ENCODE results near the gene SETD1B. TPM values are rescaled to one million over a fixed set of nuclear protein-coding genes. Genes with fewer than 3 reads are reported as not detected.

SETD1B gene
- total RNA-seq, 2 donors from 2014 or later = 24.6 to 27.5 TPM

- intact Hi-C loops (cut with DNase I, micrococcal nuclease) = no loop called here
These were observed 738 bp upstream of the SETD1B start for GRCh38 chr12:121802843-121803698.

GRCh38 chr12:121804417-121805111 lies 755 bp downstream of the SETD1B start:
- ATAC-seq (no peak), DNase-seq (peak; percentile 56 to 63)
- intact Hi-C loops (cut with DNase I, micrococcal nuclease) = no loop called here

More at GRCh38 chr12:121802843-121803698, 738 bp upstream of the SETD1B start:
- peak; percentile 89 to 93 for DNase-seq
- peak; percentile 35 for ATAC-seq

- DNase-seq = peak in 1 of 2 donors; percentile 32
- ATAC-seq = no peak
- intact Hi-C loops (cut with DNase I, micrococcal nuclease) = no loop called here
These were observed 1.6 kb downstream of the SETD1B start for GRCh38 chr12:121805171-121806008.

GRCh38 chr12:121806009-121806545 lies 2.3 kb downstream of the SETD1B start:
- DNase-seq = no peak
- intact Hi-C loops (cut with DNase I, micrococcal nuclease) = no loop called here
- ATAC-seq = no peak

- ATAC-seq = peak; percentile 40
- peak in 1 of 2 donors; percentile 44 for DNase-seq
- intact Hi-C loops (cut with DNase I, micrococcal nuclease) = no loop called here
These were observed 3.0 kb downstream of the SETD1B start for GRCh38 chr12:121806546-121807423.

- DNase-seq (no peak), ATAC-seq (no peak)
These were observed 4.0 kb downstream of the SETD1B start for GRCh38 chr12:121807642-121808347.

GRCh38 chr12:121808623-121809022 lies 4.8 kb downstream of the SETD1B start:
- intact Hi-C loops (cut with DNase I, micrococcal nuclease) = no loop called here
- DNase-seq (no peak), ATAC-seq (no peak)

More at GRCh38 chr12:121807642-121808347, 4.0 kb downstream of the SETD1B start:
- intact Hi-C loops (cut with DNase I, micrococcal nuclease) = no loop called here

- DNase-seq = no peak
- no peak for ATAC-seq
- intact Hi-C loops (cut with DNase I, micrococcal nuclease) = loop anchor here in 1 of 2 donors (2.0 kb wide), 1 partner anchor 15 kb away; no protein-coding TSS in a partner anchor
These were observed 5.9 kb downstream of the SETD1B start for GRCh38 chr12:121809712-121810116.

- intact Hi-C loops (cut with DNase I, micrococcal nuclease) = loop anchor here in 1 of 2 donors (2.0 kb wide), 1 partner anchor 16 kb away; no protein-coding TSS in a partner anchor
- DNase-seq (peak in 1 of 2 donors; percentile 23), ATAC-seq (no peak)
These were observed 6.5 kb downstream of the SETD1B start for GRCh38 chr12:121810234-121810817.

GRCh38 chr12:121810833-121811433 lies 7.1 kb downstream of the SETD1B start:
- no peak for DNase-seq
- intact Hi-C loops (cut with DNase I, micrococcal nuclease) = loop anchor here in 1 of 2 donors (2.0 kb wide), 1 partner anchor 16 kb away; no protein-coding TSS in a partner anchor
- ATAC-seq = no peak

- DNase-seq (peak; percentile 50 to 73), ATAC-seq (peak; percentile 76)
- intact Hi-C loops (cut with DNase I, micrococcal nuclease) = loop anchor here in 1 of 2 donors (2.0 kb wide), 1 partner anchor 17 kb away; no protein-coding TSS in a partner anchor
These were observed 7.9 kb downstream of the SETD1B start for GRCh38 chr12:121811434-121812319.

- intact Hi-C loops (cut with DNase I, micrococcal nuclease) = no loop called here
These were observed 8.6 kb downstream of the SETD1B start for GRCh38 chr12:121812320-121812871.

GRCh38 chr12:121812921-121813896 lies 9.4 kb downstream of the SETD1B start:
- DNase-seq = peak; percentile 39 to 42
- ATAC-seq = peak; percentile 41
- intact Hi-C loops (cut with DNase I, micrococcal nuclease) = no loop called here

More at GRCh38 chr12:121812320-121812871, 8.6 kb downstream of the SETD1B start:
- ATAC-seq (peak; percentile 88), DNase-seq (peak; percentile 84)

GRCh38 chr12:121813951-121814350 lies 10.1 kb downstream of the SETD1B start:
- DNase-seq = peak in 1 of 2 donors; percentile 23

More at GRCh38 chr12:121813951-121814350, 10.1 kb downstream of the SETD1B start:
- no peak for ATAC-seq
- intact Hi-C loops (cut with DNase I, micrococcal nuclease) = no loop called here

Measured in left colon (tissue), 2 donors.